ENCODE results near the gene EFCAB12.
"Not testable (repeated sequence)": the region's sequence is repeated elsewhere in the genome, so short reads cannot be mapped to it uniquely, and the experiment has no call there.

DNA sequence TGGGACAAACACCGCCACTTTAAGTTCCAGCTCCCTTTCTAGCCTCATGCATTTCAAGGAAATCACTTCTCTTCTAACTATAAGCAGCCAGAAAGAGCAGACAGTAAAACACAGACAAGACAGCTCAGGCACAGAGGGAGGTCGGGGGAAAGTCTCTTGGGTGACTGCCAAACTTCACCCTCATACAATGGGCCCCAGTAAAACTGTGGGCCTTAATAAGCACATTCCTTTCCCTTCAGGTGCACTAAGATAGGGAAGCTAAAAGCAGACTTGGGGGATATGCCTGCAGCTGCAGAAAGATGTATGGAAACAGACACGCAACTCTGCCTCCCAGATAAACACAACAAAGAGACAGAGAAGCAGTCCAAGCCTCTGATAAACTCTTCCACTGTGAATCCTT is 15.2 kb downstream of the EFCAB12 start:
- TF ChIP-seq, protein P1, sequence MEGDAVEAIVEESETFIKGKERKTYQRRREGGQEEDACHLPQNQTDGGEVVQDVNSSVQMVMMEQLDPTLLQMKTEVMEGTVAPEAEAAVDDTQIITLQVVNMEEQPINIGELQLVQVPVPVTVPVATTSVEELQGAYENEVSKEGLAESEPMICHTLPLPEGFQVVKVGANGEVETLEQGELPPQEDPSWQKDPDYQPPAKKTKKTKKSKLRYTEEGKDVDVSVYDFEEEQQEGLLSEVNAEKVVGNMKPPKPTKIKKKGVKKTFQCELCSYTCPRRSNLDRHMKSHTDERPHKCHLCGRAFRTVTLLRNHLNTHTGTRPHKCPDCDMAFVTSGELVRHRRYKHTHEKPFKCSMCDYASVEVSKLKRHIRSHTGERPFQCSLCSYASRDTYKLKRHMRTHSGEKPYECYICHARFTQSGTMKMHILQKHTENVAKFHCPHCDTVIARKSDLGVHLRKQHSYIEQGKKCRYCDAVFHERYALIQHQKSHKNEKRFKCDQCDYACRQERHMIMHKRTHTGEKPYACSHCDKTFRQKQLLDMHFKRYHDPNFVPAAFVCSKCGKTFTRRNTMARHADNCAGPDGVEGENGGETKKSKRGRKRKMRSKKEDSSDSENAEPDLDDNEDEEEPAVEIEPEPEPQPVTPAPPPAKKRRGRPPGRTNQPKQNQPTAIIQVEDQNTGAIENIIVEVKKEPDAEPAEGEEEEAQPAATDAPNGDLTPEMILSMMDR (IDR thresholded peaks at IDR 0.05) = not testable (repeated sequence)
- not testable (repeated sequence) for TF ChIP-seq POLR2A (IDR thresholded peaks at IDR 0.05)

Measured in Peyer's patch (tissue), 4 donors.